Endothelial cell of umbilical vein (primary cell): ENCODE results near the gene AP1M1.

Source experiments
- CTCF ChIP-seq, 2 donors: IDR thresholded peaks; 1 replicate in 1 of 2; 2 replicates in 1 of 2; pipeline ENCODE4 v1.5.1; 2011; ENCODE audit warnings: low read length in 2 of 2, mild to moderate bottlenecking in 2 of 2, moderate library complexity in 2 of 2, control low read depth in 1 of 2, inconsistent platforms in 1 of 2, low read depth in 1 of 2; ENCODE audit not compliant: insufficient read depth in 1 of 2; ENCODE audit errors: extremely low read depth in 1 of 2
- POLR2A ChIP-seq: IDR thresholded peaks from 2 replicates; pipeline ENCODE4 v1.6.1; 2012; ENCODE audit warnings: low read depth, mild to moderate bottlenecking, control low read depth, low read length

- TF ChIP-seq CTCF (IDR thresholded peaks at IDR 0.05; ENCODE audit: extremely low read depth in 1 of 2, insufficient read depth in 1 of 2, low read depth in 1 of 2, low read length in 2 of 2) (no peak), POLR2A (no peak)
These were observed 25.1 kb downstream of the AP1M1 start for GRCh38 chr19:16222806-16223205.
